HL-60 (cell line): Measurements from ENCODE around the gene PTPA.
"Not testable (repeated sequence)": the region's sequence is repeated elsewhere in the genome, so short reads cannot be mapped to it uniquely, and the experiment has no call there.

Source experiments
- DNase-seq, 2 experiments: peaks; one replicate each; pipeline ENCODE4 v3.0.0-alpha.2; 2010 to 2020; ENCODE audit warnings: low read depth in 1 of 2, low spot score in 1 of 2
- H3K27ac ChIP-seq: fragments of 250-450 bp; sonication (Bioruptor Pico); replicated peaks from 2 replicates; pipeline ENCODE4 v1.5.1; 2020; ENCODE audit warnings: mild to moderate bottlenecking, moderate library complexity
- H3K27me3 ChIP-seq: fragments of 250-450 bp; sonication (Bioruptor Pico); 2 replicates; pipeline ENCODE4 v1.5.1; 2021; ENCODE audit warnings: mild to moderate bottlenecking, moderate library complexity; ENCODE audit not compliant: insufficient read depth, poor library complexity, severe bottlenecking
- H3K4me3 ChIP-seq: replicated peaks from 2 replicates; pipeline ENCODE4 v1.5.1; 2011; ENCODE audit warnings: mild to moderate bottlenecking, control low read depth, low read length; ENCODE audit not compliant: insufficient read depth
- CTCF ChIP-seq: IDR thresholded peaks from one replicate; pipeline ENCODE4 v1.5.1; 2011; ENCODE audit warnings: low read length, control low read depth, inconsistent platforms; ENCODE audit not compliant: insufficient read depth
- GABPA ChIP-seq: IDR thresholded peaks from 2 replicates; pipeline ENCODE4 v1.6.1; 2012; ENCODE audit warnings: low read depth
- POLR2AphosphoS5 ChIP-seq: IDR thresholded peaks from 2 replicates; pipeline ENCODE4 v1.6.1; 2012; ENCODE audit warnings: low read depth
- REST ChIP-seq: IDR thresholded peaks from 2 replicates; pipeline ENCODE4 v1.6.1; 2012; ENCODE audit warnings: low read depth; ENCODE audit not compliant: insufficient replicate concordance
- SPI1 ChIP-seq: IDR thresholded peaks from 2 replicates; pipeline ENCODE4 v1.6.1; 2012; ENCODE audit warnings: low read depth, mild to moderate bottlenecking, borderline replicate concordance

PTPA gene

GRCh38 chr9:129194221-129194620 lies 83.0 kb downstream of the PTPA start:
- DNase-seq, result no peak
- TF ChIP-seq CTCF, result no peak
- no peak for TF ChIP-seq REST
- no peak for TF ChIP-seq GABPA
- no peak for TF ChIP-seq SPI1
- no peak for TF ChIP-seq POLR2AphosphoS5
- Histone ChIP-seq H3K27ac (no peak overlapping the region), H3K4me3 (no peak overlapping the region), H3K27me3 (no peaks in the 10 kb centered on the region)

- Histone ChIP-seq H3K4me3 (no peak overlapping the region), H3K27ac (no peak overlapping the region), H3K27me3 (no peaks in the 10 kb centered on the region)
- TF ChIP-seq SPI1, result no peak
- TF ChIP-seq GABPA, result no peak
- no peak for TF ChIP-seq REST
- no peak for TF ChIP-seq CTCF
- no peak for TF ChIP-seq POLR2AphosphoS5
- DNase-seq, result no peak
Observed at GRCh38 chr9:129195606-129196005, 84.4 kb downstream of the PTPA start.

GRCh38 chr9:129197045-129197444 lies 85.8 kb downstream of the PTPA start:
- not testable (repeated sequence) for H3K27me3 ChIP-seq, H3K4me3 ChIP-seq, H3K27ac ChIP-seq, DNase-seq

GRCh38 chr9:129197978-129198318 lies 86.7 kb downstream of the PTPA start:
- H3K4me3 ChIP-seq, result no peak overlapping the region
- no peaks in the 10 kb centered on the region for H3K27me3 ChIP-seq
- no peak for TF ChIP-seq REST
- TF ChIP-seq CTCF, result no peak
- no peak for TF ChIP-seq POLR2AphosphoS5
- no peak for TF ChIP-seq SPI1
- TF ChIP-seq GABPA, result no peak
- no peak for DNase-seq
- no peak overlapping the region for H3K27ac ChIP-seq
